Measurements from ENCODE around the gene PLCB1.
"Not testable (repeated sequence)": the region's sequence is repeated elsewhere in the genome, so short reads cannot be mapped to it uniquely, and the experiment has no call there.

PLCB1 gene

GRCh38 chr20:8130840-8131526, 1.1 kb upstream of the PLCB1 start:
- no peak for DNase-seq

GRCh38 chr20:8132484-8133309, 631 bp downstream of the PLCB1 start:
- no peak for DNase-seq

GRCh38 chr20:8133310-8133768, 1.3 kb downstream of the PLCB1 start:
- DNase-seq, result no peak

- no peak for DNase-seq
Measured at GRCh38 chr20:8133851-8134451, 1.9 kb downstream of the PLCB1 start.

GRCh38 chr20:8139899-8140298, 7.8 kb downstream of the PLCB1 start:
- no peak for DNase-seq

- DNase-seq, result no peak
Measured at GRCh38 chr20:8143474-8143873, 11.4 kb downstream of the PLCB1 start.

GRCh38 chr20:8144282-8145245, 12.5 kb downstream of the PLCB1 start:
- DNase-seq, result no peak

- no peak for DNase-seq
Measured at GRCh38 chr20:8145246-8146168, 13.4 kb downstream of the PLCB1 start.

- no peak for DNase-seq
Measured at GRCh38 chr20:8147476-8147875, 15.4 kb downstream of the PLCB1 start.

GRCh38 chr20:8148501-8148900, 16.4 kb downstream of the PLCB1 start:
- no peak for DNase-seq

- no peak for DNase-seq
Measured at GRCh38 chr20:8150591-8150990, 18.5 kb downstream of the PLCB1 start.

GRCh38 chr20:8151372-8151771, 19.3 kb downstream of the PLCB1 start:
- peak; percentile 65 for DNase-seq

- DNase-seq, result no peak
Measured at GRCh38 chr20:8152183-8152582, 20.1 kb downstream of the PLCB1 start.

- no peak for DNase-seq
Measured at GRCh38 chr20:8152847-8153246, 20.8 kb downstream of the PLCB1 start.

- no peak for DNase-seq
Measured at GRCh38 chr20:8153281-8153908, 21.3 kb downstream of the PLCB1 start.

GRCh38 chr20:8154638-8155037, 22.6 kb downstream of the PLCB1 start:
- DNase-seq, result peak; percentile 34

GRCh38 chr20:8155229-8155628, 23.2 kb downstream of the PLCB1 start:
- DNase-seq, result no peak

GRCh38 chr20:8155812-8156211, 23.7 kb downstream of the PLCB1 start:
- no peak for DNase-seq

GRCh38 chr20:8156235-8157079, 24.4 kb downstream of the PLCB1 start:
- DNase-seq, result no peak

GRCh38 chr20:8159217-8159616, 27.2 kb downstream of the PLCB1 start:
- DNase-seq, result not testable (repeated sequence)

Measured in KG1 (cell line).